AG04449 (cell line): ENCODE data around the gene MSH3.

Source experiments
- CTCF ChIA-PET: fragments of 350-600 bp; formaldehyde crosslinking; extraction: SDS; loops from one replicate; lab custom pipeline; 2021; ENCODE audit warnings: antibody characterized with exemption; lab: Yijun Ruan, JAX
- POLR2A ChIA-PET: fragments of 400-600, 350-600 bp; formaldehyde crosslinking; extraction: SDS; loops from one replicate; lab custom pipeline; 2020; ENCODE audit warnings: antibody characterized with exemption, inconsistent platforms; lab: Yijun Ruan, JAX
- DNase-seq: peaks from one replicate; pipeline ENCODE4 v3.0.0-alpha.2; 2010; ENCODE audit warnings: low read depth, low spot score
- H3K4me3 ChIP-seq: 2 replicates; pipeline ENCODE4 v1.5.1; 2011; ENCODE audit warnings: low read depth, mild to moderate bottlenecking, control low read depth, low read length
- CTCF ChIP-seq: IDR thresholded peaks from one replicate; pipeline ENCODE4 v1.5.1; 2011; ENCODE audit warnings: mild to moderate bottlenecking, moderate library complexity, low read length, control low read depth, inconsistent platforms; ENCODE audit not compliant: insufficient read depth; ENCODE audit errors: missing control alignments

The MSH3 gene

GRCh38 chr5:80618438-80618837 is 36.0 kb upstream of the MSH3 start:
- DNase-seq: no peak
- ChIA-PET POLR2A (no interaction called here), CTCF (no interaction called here)
- H3K4me3 ChIP-seq: no peak overlapping the region
- TF ChIP-seq CTCF: no peak

- H3K4me3 ChIP-seq: no peak overlapping the region
- ChIA-PET CTCF (no interaction called here), POLR2A (no interaction called here)
- DNase-seq: no peak
- TF ChIP-seq CTCF: no peak
Observed at GRCh38 chr5:80619086-80619485, 35.4 kb upstream of the MSH3 start.

GRCh38 chr5:80620211-80620610 is 34.2 kb upstream of the MSH3 start:
- peak; percentile 9 for DNase-seq

GRCh38 chr5:80622756-80623155 is 31.7 kb upstream of the MSH3 start:
- no peak for DNase-seq
- POLR2A ChIA-PET: no interaction called here
- no peak overlapping the region for H3K4me3 ChIP-seq
- TF ChIP-seq CTCF: no peak
- CTCF ChIA-PET: no interaction called here

More at GRCh38 chr5:80620211-80620610, 34.2 kb upstream of the MSH3 start:
- TF ChIP-seq CTCF: no peak
- POLR2A ChIA-PET: no interaction called here
- CTCF ChIA-PET: no interaction called here
- no peak overlapping the region for H3K4me3 ChIP-seq

GRCh38 chr5:80623999-80624398 is 30.5 kb upstream of the MSH3 start:
- H3K4me3 ChIP-seq: no peak overlapping the region
- no peak for TF ChIP-seq CTCF
- CTCF ChIA-PET: no interaction called here
- POLR2A ChIA-PET: no interaction called here
- DNase-seq: no peak

- no peak for DNase-seq
- H3K4me3 ChIP-seq: no peak overlapping the region
- no peak for TF ChIP-seq CTCF
- ChIA-PET CTCF (no interaction called here), POLR2A (no interaction called here)
Observed at GRCh38 chr5:80625230-80625629, 29.2 kb upstream of the MSH3 start.
